Vagina (tissue), 2 donors: ENCODE measurements around the gene THG1L. TPM values are rescaled to one million over a fixed set of nuclear protein-coding genes. Genes with fewer than 3 reads are reported as not detected.
A peak's percentile ranks its signal among the peaks of the same experiment; 100 is the strongest.

ENCODE experiments used
- DNase-seq, 2 donors: peaks; one replicate each; pipeline ENCODE4 v3.0.0-alpha.2; 2017; ENCODE audit errors: extremely low spot score in 2 of 2
- H3K27ac ChIP-seq: fragments of 200-600 bp; sonication (generic); one replicate; pipeline ENCODE4 v1.5.1; 2019
- H3K27me3 ChIP-seq: fragments of 200-600 bp; sonication (generic); one replicate; pipeline ENCODE4 v1.5.1; 2019
- H3K36me3 ChIP-seq, 2 donors: fragments of 200-600 bp; sonication (generic); one replicate each; pipeline ENCODE4 v1.5.1; 2017 to 2019
- H3K4me1 ChIP-seq: fragments of 200-600 bp; sonication (generic); one replicate; pipeline ENCODE4 v1.5.1; 2019
- H3K4me3 ChIP-seq, 2 donors: fragments of 200-600 bp; sonication (generic); 1 replicate in 1 of 2; 2 replicates in 1 of 2; pipeline ENCODE4 v1.5.1; 2016 to 2019
- H3K9me3 ChIP-seq: fragments of 200-600 bp; sonication (generic); one replicate; pipeline ENCODE4 v1.5.1; 2019
- POLR2A ChIP-seq, 2 donors: fragments of 450-650 bp; IDR thresholded peaks; one replicate each; pipeline ENCODE4 v1.6.1; 2017; ENCODE audit warnings: antibody characterized with exemption in 2 of 2, mild to moderate bottlenecking in 2 of 2, moderate library complexity in 2 of 2
- POLR2AphosphoS5 ChIP-seq, 2 donors: sonication (generic); formaldehyde crosslinking; IDR thresholded peaks; one replicate each; pipeline ENCODE4 v1.9.0; 2017; ENCODE audit warnings: antibody characterized with exemption in 2 of 2, mild to moderate bottlenecking in 2 of 2, low read depth in 1 of 2; ENCODE audit not compliant: insufficient read depth in 1 of 2
- intact Hi-C: fragments of 100-400 bp; cut with DNase I; formaldehyde crosslinking; loops from one replicate; pipeline ENCODE4 v1.15.1; 2023
- total RNA-seq: library from RNA; depleted of rRNA; stranded (reverse); fragments of >200 nt; gene quantifications from one replicate; pipeline ENCODE4 v1.2.3, GENCODE V29; 2016
- TF ChIP-seq, protein P1 (sequence below), 3 experiments: fragments of 450-650 bp in 2 of 3; fragments of 200-600 bp in 1 of 3; sonication (generic) in 1 of 3; IDR thresholded peaks; one replicate each; pipeline ENCODE4 v1.5.1; 2017 to 2019; ENCODE audit warnings: antibody characterized with exemption in 3 of 3, mild to moderate bottlenecking in 2 of 3, moderate library complexity in 2 of 3

THG1L gene
- total RNA-seq, 1 donor from 2014 or later = 10.3 TPM

DNA sequence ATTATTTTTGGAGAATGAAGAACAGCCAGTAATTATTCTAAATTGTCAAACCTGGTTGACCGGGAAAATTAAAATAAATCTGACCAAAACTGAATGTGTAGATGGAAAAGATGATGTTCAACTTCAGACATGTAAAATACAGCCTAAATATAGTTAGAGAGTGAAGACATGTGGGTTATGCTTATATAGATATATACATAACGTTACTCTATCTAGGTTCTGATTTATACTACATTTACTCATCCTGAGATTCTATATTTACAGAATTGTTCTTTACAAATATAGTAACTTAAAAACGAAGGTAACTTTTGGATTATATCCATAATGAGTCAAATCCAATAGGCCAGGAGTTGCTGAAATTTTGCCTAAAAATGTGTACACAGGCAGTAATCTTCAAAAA, 20.8 kb upstream of the THG1L start:
- no peaks in the 10 kb centered on the region for H3K36me3 ChIP-seq
- TF ChIP-seq POLR2A (IDR thresholded peaks at IDR 0.05) (no peak), POLR2AphosphoS5 (IDR thresholded peaks at IDR 0.05; ENCODE audit: insufficient read depth in 1 of 2, low read depth in 1 of 2) (no peak)
- TF ChIP-seq, protein P1, sequence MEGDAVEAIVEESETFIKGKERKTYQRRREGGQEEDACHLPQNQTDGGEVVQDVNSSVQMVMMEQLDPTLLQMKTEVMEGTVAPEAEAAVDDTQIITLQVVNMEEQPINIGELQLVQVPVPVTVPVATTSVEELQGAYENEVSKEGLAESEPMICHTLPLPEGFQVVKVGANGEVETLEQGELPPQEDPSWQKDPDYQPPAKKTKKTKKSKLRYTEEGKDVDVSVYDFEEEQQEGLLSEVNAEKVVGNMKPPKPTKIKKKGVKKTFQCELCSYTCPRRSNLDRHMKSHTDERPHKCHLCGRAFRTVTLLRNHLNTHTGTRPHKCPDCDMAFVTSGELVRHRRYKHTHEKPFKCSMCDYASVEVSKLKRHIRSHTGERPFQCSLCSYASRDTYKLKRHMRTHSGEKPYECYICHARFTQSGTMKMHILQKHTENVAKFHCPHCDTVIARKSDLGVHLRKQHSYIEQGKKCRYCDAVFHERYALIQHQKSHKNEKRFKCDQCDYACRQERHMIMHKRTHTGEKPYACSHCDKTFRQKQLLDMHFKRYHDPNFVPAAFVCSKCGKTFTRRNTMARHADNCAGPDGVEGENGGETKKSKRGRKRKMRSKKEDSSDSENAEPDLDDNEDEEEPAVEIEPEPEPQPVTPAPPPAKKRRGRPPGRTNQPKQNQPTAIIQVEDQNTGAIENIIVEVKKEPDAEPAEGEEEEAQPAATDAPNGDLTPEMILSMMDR (IDR thresholded peaks at IDR 0.05) = no peak
- H3K4me1 ChIP-seq = no peaks in the 10 kb centered on the region
- no peak overlapping the region for H3K4me3 ChIP-seq
- no peak overlapping the region for H3K27ac ChIP-seq
- no peak for DNase-seq
- intact Hi-C loops = no loop called here
- no peaks in the 10 kb centered on the region for H3K27me3 ChIP-seq
- H3K9me3 ChIP-seq = no peaks in the 10 kb centered on the region

DNA sequence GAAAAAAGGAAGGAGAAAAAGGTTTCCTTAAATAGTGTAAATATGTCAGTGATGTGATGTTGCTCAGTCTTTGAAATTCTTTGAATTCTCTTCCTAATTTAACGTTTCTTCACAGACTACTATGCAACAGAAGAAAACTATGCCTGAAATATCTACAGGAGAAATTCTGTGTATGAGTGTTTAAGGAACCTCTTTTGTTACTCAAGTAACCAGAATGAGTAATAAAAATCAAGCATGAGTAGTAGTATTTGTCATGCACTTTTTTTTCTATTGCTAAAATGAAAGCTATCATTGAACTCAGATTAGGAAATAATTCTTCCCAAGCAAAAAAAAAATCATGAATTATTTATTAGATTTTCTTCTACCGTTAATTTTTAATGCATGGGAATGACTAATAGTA, 20.3 kb upstream of the THG1L start:
- Histone ChIP-seq H3K36me3 (no peaks in the 10 kb centered on the region), H3K27ac (no peak overlapping the region), H3K9me3 (no peaks in the 10 kb centered on the region), H3K4me1 (no peaks in the 10 kb centered on the region), H3K4me3 (no peak overlapping the region), H3K27me3 (no peaks in the 10 kb centered on the region)
- TF ChIP-seq, protein P1 (IDR thresholded peaks at IDR 0.05) = no peak
- TF ChIP-seq POLR2A (IDR thresholded peaks at IDR 0.05) (no peak), POLR2AphosphoS5 (IDR thresholded peaks at IDR 0.05; ENCODE audit: insufficient read depth in 1 of 2, low read depth in 1 of 2) (no peak)
- DNase-seq = no peak
- intact Hi-C loops = no loop called here

GRCh38 chr5:157713830-157714595, 17.2 kb upstream of the THG1L start:
- intact Hi-C loops = no loop called here
- Histone ChIP-seq H3K4me3 (no peak overlapping the region), H3K36me3 (no peaks in the 10 kb centered on the region), H3K27ac (no peak overlapping the region), H3K9me3 (no peaks in the 10 kb centered on the region), H3K27me3 (no peaks in the 10 kb centered on the region), H3K4me1 (no peaks in the 10 kb centered on the region)
- TF ChIP-seq, protein P1 (IDR thresholded peaks at IDR 0.05) = no peak
- no peak for TF ChIP-seq POLR2AphosphoS5 (IDR thresholded peaks at IDR 0.05; ENCODE audit: insufficient read depth in 1 of 2, low read depth in 1 of 2)
- no peak for TF ChIP-seq POLR2A (IDR thresholded peaks at IDR 0.05)
- DNase-seq = no peak

- Histone ChIP-seq H3K9me3 (no peaks in the 10 kb centered on the region), H3K4me3 (no peak overlapping the region), H3K36me3 (no peaks in the 10 kb centered on the region), H3K4me1 (no peaks in the 10 kb centered on the region), H3K27ac (no peak overlapping the region), H3K27me3 (no peaks in the 10 kb centered on the region)
- TF ChIP-seq POLR2A (IDR thresholded peaks at IDR 0.05) = no peak
- TF ChIP-seq, protein P1 (IDR thresholded peaks at IDR 0.05) = no peak
- no peak for TF ChIP-seq POLR2AphosphoS5 (IDR thresholded peaks at IDR 0.05; ENCODE audit: insufficient read depth in 1 of 2, low read depth in 1 of 2)
- DNase-seq = no peak
- intact Hi-C loops = no loop called here
Measured at GRCh38 chr5:157714596-157714864, 16.7 kb upstream of the THG1L start.

- intact Hi-C loops = loop anchor here (5.0 kb wide), 1 partner anchor 286 kb away; no protein-coding TSS in a partner anchor
- Histone ChIP-seq H3K4me1 (no peaks in the 10 kb centered on the region), H3K27ac (no peak overlapping the region), H3K36me3 (no peaks in the 10 kb centered on the region), H3K27me3 (no peaks in the 10 kb centered on the region), H3K9me3 (no peaks in the 10 kb centered on the region), H3K4me3 (no peak overlapping the region)
- no peak for DNase-seq
- TF ChIP-seq POLR2A (IDR thresholded peaks at IDR 0.05) = no peak
- TF ChIP-seq, protein P1 (IDR thresholded peaks at IDR 0.05) = peak in 2 of 3 experiments; percentile 45 to 65
Measured at GRCh38 chr5:157718519-157718918, 12.7 kb upstream of the THG1L start.
